ENCODE data around the gene CKLF.
A peak's percentile ranks its signal among the peaks of the same experiment; 100 is the strongest.

Gene CKLF

GRCh38 chr16:66604376-66605176 lies 52.2 kb downstream of the CKLF start, which contains the start of gene CMTM3:
Gene CMTM3, plus strand, starts transcription at chr16:66604704. Its CDS starts 102 bp downstream, at chr16:66604806.
- H3K27ac ChIP-seq (ENCODE audit: low read depth, low read length) = no peak within 1 kb of the TSS; the same call in 1 of the 2 replicates
- no peaks in the 10 kb centered on the region; the same call in 1 of the 2 replicates for H3K27me3 ChIP-seq (ENCODE audit: low read length)
- TF ChIP-seq EZH2phosphoT487 (conservative IDR thresholded peaks at IDR 0.05; ENCODE audit: low read length) = no peak
- TF ChIP-seq, protein P1, sequence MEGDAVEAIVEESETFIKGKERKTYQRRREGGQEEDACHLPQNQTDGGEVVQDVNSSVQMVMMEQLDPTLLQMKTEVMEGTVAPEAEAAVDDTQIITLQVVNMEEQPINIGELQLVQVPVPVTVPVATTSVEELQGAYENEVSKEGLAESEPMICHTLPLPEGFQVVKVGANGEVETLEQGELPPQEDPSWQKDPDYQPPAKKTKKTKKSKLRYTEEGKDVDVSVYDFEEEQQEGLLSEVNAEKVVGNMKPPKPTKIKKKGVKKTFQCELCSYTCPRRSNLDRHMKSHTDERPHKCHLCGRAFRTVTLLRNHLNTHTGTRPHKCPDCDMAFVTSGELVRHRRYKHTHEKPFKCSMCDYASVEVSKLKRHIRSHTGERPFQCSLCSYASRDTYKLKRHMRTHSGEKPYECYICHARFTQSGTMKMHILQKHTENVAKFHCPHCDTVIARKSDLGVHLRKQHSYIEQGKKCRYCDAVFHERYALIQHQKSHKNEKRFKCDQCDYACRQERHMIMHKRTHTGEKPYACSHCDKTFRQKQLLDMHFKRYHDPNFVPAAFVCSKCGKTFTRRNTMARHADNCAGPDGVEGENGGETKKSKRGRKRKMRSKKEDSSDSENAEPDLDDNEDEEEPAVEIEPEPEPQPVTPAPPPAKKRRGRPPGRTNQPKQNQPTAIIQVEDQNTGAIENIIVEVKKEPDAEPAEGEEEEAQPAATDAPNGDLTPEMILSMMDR (IDR thresholded peaks at IDR 0.05; ENCODE audit: insufficient read depth, low read length, poor library complexity, severe bottlenecking) = peak; percentile 69
- peak within 1 kb of the TSS; percentile 74 for H3K9ac ChIP-seq (ENCODE audit: low read length)
- peak within 1 kb of the TSS; percentile 73 for H3K4me3 ChIP-seq (ENCODE audit: insufficient read depth, low read length, poor library complexity, severe bottlenecking)
- no peaks in the 10 kb centered on the region for H4K20me1 ChIP-seq (ENCODE audit: low read depth, low read length)
- H3K36me3 ChIP-seq (ENCODE audit: low read length) = no peaks in the 10 kb centered on the region
- H3K79me2 ChIP-seq (ENCODE audit: insufficient read depth, low read length) = no peaks in the 10 kb centered on the region
- peaks cover 16% of the 10 kb centered on the region; the same call in 1 of the 2 replicates for H3K9me3 ChIP-seq (ENCODE audit: insufficient read depth, low read length)
- no peaks in the 10 kb centered on the region for H3F3A ChIP-seq (ENCODE audit: insufficient read depth)
- no peaks in the 10 kb centered on the region for H3K9me2 ChIP-seq (replicated peaks; ENCODE audit: insufficient read depth, low read length)
- peak within 1 kb of the TSS; percentile 74 for H3K4me2 ChIP-seq (ENCODE audit: low read depth, low read length, poor library complexity, severe bottlenecking)
- H2AFZ ChIP-seq (ENCODE audit: low read depth, low read length, severe bottlenecking) = peak within 1 kb of the TSS; percentile 94

- H3K4me3 ChIP-seq (ENCODE audit: insufficient read depth, low read length, poor library complexity, severe bottlenecking) = peak overlapping the region; percentile 73
- no peaks in the 10 kb centered on the region; the same call in 1 of the 2 replicates for H3K27me3 ChIP-seq (ENCODE audit: low read length)
- peak overlapping the region; percentile 74 for H3K4me2 ChIP-seq (ENCODE audit: low read depth, low read length, poor library complexity, severe bottlenecking)
- H4K20me1 ChIP-seq (ENCODE audit: low read depth, low read length) = no peaks in the 10 kb centered on the region
- no peak overlapping the region for H3K27ac ChIP-seq (ENCODE audit: low read depth, low read length)
- H2AFZ ChIP-seq (ENCODE audit: low read depth, low read length, severe bottlenecking) = peak overlapping the region; percentile 94
- peak overlapping the region; percentile 74 for H3K9ac ChIP-seq (ENCODE audit: low read length)
- no peaks in the 10 kb centered on the region for H3F3A ChIP-seq (ENCODE audit: insufficient read depth)
- peaks cover 16% of the 10 kb centered on the region; the same call in 1 of the 2 replicates for H3K9me3 ChIP-seq (ENCODE audit: insufficient read depth, low read length)
- no peaks in the 10 kb centered on the region for H3K36me3 ChIP-seq (ENCODE audit: low read length)
- TF ChIP-seq, protein P1 (IDR thresholded peaks at IDR 0.05; ENCODE audit: insufficient read depth, low read length, poor library complexity, severe bottlenecking) = no peak
- TF ChIP-seq EZH2phosphoT487 (conservative IDR thresholded peaks at IDR 0.05; ENCODE audit: low read length) = no peak
- no peaks in the 10 kb centered on the region for H3K79me2 ChIP-seq (ENCODE audit: insufficient read depth, low read length)
- no peaks in the 10 kb centered on the region for H3K9me2 ChIP-seq (replicated peaks; ENCODE audit: insufficient read depth, low read length)
Measured at GRCh38 chr16:66605177-66605978, 53.0 kb downstream of the CKLF start.

DNA sequence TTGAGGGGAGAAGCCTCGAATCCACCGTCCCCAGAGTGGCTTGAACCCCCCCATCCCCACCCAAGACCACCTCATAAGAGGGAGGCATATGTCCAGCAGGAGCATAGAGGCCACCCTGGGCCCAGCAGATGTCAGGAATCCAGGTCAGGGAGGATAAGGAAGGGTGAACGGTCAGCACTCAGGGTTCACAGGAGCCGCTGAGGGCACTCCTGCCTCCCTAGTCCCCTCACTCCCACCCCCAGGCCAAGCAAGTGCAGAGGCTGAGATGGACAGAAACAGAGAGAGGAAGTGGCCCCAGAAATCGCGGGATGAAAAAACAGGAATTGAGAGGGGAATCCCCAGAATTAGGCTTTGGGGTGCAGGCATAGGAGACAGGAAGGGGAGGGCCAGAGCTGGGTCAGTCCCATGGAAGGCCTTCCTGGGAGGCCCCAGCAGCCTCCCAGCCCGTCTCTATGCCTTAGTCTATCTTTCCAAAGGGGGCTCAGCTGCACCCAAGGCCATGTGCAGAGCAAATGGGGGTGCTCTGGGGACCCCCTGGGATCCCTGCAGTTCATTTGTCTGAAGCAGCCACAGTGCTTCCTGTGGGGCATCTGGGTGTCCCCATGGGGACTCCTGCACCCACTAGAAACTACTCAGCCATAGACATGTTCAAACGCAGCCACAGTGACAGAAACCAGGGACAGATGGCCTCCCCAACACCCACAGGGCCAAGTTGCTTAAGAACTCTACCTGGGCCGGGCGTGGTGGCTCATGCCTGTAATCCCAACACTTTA lies 53.8 kb downstream of the CKLF start:
- H3K79me2 ChIP-seq (ENCODE audit: insufficient read depth, low read length) = no peaks in the 10 kb centered on the region
- no peak overlapping the region for H3K27ac ChIP-seq (ENCODE audit: low read depth, low read length)
- no peak overlapping the region for H2AFZ ChIP-seq (ENCODE audit: low read depth, low read length, severe bottlenecking)
- H4K20me1 ChIP-seq (ENCODE audit: low read depth, low read length) = no peaks in the 10 kb centered on the region
- H3F3A ChIP-seq (ENCODE audit: insufficient read depth) = no peaks in the 10 kb centered on the region
- H3K9ac ChIP-seq (ENCODE audit: low read length) = peak overlapping the region; percentile 74; the same call in 1 of the 2 replicates
- no peak overlapping the region for H3K4me3 ChIP-seq (ENCODE audit: insufficient read depth, low read length, poor library complexity, severe bottlenecking)
- H3K36me3 ChIP-seq (ENCODE audit: low read length) = no peaks in the 10 kb centered on the region
- no peaks in the 10 kb centered on the region for H3K9me2 ChIP-seq (replicated peaks; ENCODE audit: insufficient read depth, low read length)
- TF ChIP-seq, protein P1 (IDR thresholded peaks at IDR 0.05; ENCODE audit: insufficient read depth, low read length, poor library complexity, severe bottlenecking) = no peak
- no peak for TF ChIP-seq EZH2phosphoT487 (conservative IDR thresholded peaks at IDR 0.05; ENCODE audit: low read length)
- no peaks in the 10 kb centered on the region; the same call in 1 of the 2 replicates for H3K27me3 ChIP-seq (ENCODE audit: low read length)
- peak overlapping the region; percentile 74 for H3K4me2 ChIP-seq (ENCODE audit: low read depth, low read length, poor library complexity, severe bottlenecking)
- H3K9me3 ChIP-seq (ENCODE audit: insufficient read depth, low read length) = peaks cover 8% of the 10 kb centered on the region; the same call in 1 of the 2 replicates
